ENCODE measurements around the gene TTBK1. TPM values are rescaled to one million over a fixed set of nuclear protein-coding genes. Genes with fewer than 3 reads are reported as not detected.

TTBK1 gene
- total RNA-seq, 4 donors from 2014 or later: not detected

DNA sequence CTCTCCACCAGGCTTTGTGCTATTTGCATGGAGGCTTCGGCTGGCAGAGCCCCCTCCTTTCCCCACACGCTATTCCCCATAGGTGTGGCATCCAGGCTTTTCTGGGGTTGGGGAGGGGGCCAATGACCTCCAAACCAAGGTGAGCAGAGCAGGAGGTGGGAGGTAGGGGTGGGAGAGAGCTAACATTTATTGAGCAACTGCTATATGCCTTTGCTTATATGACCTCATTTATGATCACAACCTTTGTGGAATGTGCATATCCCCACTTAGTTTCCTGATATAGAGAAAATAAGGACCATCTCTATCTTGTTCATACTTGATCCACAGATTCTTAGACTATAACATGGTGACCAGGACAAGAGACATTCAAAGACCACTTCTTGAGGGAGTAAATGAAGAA, 37.0 kb downstream of the TTBK1 start:
- TF ChIP-seq, protein P1, sequence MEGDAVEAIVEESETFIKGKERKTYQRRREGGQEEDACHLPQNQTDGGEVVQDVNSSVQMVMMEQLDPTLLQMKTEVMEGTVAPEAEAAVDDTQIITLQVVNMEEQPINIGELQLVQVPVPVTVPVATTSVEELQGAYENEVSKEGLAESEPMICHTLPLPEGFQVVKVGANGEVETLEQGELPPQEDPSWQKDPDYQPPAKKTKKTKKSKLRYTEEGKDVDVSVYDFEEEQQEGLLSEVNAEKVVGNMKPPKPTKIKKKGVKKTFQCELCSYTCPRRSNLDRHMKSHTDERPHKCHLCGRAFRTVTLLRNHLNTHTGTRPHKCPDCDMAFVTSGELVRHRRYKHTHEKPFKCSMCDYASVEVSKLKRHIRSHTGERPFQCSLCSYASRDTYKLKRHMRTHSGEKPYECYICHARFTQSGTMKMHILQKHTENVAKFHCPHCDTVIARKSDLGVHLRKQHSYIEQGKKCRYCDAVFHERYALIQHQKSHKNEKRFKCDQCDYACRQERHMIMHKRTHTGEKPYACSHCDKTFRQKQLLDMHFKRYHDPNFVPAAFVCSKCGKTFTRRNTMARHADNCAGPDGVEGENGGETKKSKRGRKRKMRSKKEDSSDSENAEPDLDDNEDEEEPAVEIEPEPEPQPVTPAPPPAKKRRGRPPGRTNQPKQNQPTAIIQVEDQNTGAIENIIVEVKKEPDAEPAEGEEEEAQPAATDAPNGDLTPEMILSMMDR (IDR thresholded peaks at IDR 0.05; ENCODE audit: low read depth): no peak

DNA sequence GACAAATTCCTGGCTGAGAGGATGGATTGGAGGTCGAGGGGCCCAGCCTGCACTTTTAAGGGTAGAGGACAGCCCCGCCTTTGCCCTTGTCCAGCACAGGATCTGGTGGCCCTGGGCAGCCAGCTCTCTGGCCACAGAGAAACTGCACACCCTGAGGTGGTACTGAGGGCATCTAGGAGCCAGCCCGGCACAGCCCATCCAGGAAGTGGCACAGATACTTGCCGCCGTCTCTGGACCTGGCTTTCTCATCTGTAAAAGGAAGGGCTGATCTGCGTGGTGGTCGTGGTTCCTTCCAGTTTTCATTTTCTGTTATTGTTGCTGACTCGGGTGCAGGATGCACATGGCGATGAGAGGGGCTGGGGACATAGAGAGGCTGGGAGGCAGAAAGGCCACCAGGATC, 38.8 kb downstream of the TTBK1 start:
- TF ChIP-seq, protein P1 (IDR thresholded peaks at IDR 0.05; ENCODE audit: low read depth): no peak

DNA sequence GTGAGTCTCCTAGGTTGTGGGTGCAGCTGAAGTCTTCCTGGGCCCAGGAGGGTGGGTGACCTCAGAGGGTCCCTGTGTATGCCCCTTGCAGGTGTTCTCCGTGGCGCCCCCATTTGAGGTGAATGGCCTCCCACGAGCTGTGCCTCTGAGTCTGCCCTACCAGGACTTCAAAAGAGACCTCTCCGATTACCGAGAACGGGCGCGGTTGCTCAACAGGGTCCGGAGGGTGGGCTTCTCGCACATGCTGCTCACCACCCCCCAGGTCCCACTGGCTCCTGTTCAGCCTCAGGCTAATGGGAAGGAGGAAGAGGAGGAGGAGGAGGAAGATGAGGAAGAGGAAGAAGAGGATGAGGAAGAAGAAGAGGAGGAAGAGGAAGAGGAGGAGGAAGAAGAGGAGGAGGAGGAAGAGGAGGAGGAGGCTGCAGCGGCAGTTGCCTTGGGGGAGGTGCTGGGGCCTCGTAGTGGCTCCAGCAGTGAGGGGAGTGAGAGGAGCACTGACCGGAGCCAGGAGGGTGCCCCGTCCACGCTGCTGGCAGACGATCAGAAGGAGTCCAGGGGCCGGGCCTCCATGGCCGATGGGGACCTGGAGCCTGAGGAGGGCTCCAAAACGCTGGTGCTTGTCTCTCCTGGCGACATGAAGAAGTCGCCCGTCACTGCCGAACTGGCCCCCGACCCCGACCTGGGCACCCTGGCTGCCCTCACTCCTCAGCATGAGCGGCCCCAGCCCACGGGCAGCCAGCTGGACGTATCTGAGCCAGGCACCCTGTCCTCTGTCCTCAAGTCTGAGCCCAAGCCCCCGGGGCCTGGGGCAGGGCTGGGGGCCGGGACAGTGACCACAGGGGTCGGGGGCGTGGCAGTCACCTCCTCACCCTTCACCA, 39.6 kb downstream of the TTBK1 start:
- TF ChIP-seq, protein P1 (IDR thresholded peaks at IDR 0.05; ENCODE audit: low read depth): no peak

DNA sequence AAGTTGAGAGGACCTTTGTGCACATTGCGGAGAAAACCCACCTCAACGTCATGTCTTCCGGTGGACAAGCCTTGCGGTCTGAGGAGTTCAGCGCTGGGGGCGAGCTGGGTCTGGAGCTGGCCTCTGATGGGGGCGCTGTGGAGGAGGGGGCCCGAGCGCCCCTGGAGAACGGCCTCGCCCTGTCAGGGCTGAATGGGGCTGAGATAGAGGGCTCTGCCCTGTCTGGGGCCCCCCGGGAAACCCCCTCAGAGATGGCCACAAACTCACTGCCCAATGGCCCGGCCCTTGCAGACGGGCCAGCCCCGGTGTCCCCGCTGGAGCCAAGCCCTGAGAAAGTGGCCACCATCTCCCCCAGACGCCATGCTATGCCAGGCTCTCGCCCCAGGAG, 40.2 kb downstream of the TTBK1 start:
- TF ChIP-seq, protein P1 (IDR thresholded peaks at IDR 0.05; ENCODE audit: low read depth): no peak

DNA sequence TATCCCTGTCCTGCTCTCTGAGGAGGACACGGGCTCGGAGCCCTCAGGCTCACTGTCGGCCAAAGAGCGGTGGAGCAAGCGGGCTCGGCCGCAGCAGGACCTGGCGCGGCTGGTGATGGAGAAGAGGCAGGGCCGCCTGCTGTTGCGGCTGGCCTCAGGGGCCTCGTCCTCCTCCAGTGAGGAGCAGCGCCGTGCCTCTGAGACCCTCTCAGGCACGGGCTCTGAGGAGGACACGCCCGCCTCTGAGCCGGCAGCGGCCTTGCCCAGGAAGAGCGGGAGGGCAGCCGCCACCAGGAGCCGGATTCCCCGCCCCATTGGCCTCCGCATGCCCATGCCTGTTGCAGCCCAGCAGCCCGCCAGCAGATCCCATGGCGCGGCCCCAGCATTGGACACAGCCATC, 40.6 kb downstream of the TTBK1 start:
- TF ChIP-seq, protein P1 (IDR thresholded peaks at IDR 0.05; ENCODE audit: low read depth): no peak

DNA sequence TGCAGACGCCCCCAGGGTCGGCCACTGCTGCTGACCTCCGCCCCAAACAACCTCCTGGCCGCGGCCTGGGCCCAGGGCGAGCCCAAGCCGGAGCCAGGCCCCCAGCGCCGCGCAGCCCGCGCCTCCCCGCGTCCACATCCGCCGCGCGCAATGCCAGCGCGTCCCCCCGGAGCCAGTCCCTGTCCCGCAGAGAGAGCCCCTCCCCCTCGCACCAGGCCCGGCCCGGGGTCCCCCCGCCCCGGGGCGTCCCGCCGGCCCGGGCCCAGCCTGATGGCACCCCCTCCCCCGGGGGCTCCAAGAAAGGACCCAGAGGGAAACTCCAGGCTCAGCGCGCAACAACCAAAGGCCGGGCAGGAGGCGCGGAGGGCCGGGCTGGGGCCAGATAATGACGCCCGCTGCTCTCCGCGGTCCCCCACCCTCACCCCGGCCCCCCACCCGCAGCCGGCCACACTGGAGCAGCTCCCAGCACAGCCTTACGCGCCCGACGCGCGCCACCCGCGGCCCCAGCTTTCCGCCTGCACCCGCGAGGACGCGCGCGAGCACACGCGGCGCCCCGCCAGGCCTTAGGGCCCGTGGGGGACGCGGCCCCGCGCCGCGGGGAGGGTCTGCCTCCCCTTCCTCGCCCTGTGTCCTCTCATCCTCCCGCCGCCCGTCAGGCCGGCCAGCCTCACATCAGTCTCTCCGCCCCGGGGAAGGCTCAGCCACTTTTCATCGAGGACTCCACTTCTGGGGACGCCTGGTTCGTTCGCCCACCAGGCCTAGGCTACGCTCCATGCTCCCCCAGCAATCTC, 41.9 kb downstream of the TTBK1 start:
- TF ChIP-seq, protein P1 (IDR thresholded peaks at IDR 0.05; ENCODE audit: low read depth): no peak

DNA sequence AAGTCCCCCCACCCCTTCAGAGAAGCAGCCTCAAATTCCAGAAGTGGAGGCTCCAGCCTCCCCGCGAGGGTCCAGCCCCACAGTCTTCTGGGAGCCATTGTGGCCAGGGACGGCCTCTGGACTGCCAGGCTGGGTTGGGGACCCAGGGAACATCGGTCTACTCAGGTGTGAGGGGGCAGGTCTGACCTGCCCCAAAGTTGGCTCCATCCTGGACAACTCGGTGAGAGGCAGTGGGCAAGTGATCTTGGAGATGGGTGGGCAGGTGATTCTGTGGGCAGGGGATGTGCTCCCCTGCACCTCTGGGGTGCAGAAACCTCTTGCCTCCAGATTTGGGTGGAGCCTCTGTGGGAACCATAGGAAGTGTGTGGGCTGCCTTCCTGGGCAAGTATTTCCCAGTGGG, 42.6 kb downstream of the TTBK1 start:
- TF ChIP-seq, protein P1 (IDR thresholded peaks at IDR 0.05; ENCODE audit: low read depth): no peak
